NCI-H2107 treated with DMSO at 0.1 percent for 48 hours (cell line): ENCODE measurements around the gene FEM1B.

ENCODE experiments used
- DNase-seq: peaks from one replicate; lab custom pipeline; 2025; ENCODE audit not compliant: unreplicated experiment; lab: John Stamatoyannopoulos, UW

Gene FEM1B

GRCh38 chr15:68305420-68305871 is 27.9 kb downstream of the FEM1B start:
- no peak for DNase-seq

- no peak for DNase-seq
Measured at GRCh38 chr15:68307131-68307928, 29.8 kb downstream of the FEM1B start.

- no peak for DNase-seq
Measured at GRCh38 chr15:68309024-68309423, 31.5 kb downstream of the FEM1B start.

- no peak for DNase-seq
Measured at GRCh38 chr15:68310178-68310803, 32.7 kb downstream of the FEM1B start.

GRCh38 chr15:68310804-68311463 is 33.4 kb downstream of the FEM1B start:
- no peak for DNase-seq

- DNase-seq = no peak
Measured at GRCh38 chr15:68311464-68311835, 33.9 kb downstream of the FEM1B start.

GRCh38 chr15:68311859-68312557 is 34.5 kb downstream of the FEM1B start:
- DNase-seq = no peak

GRCh38 chr15:68312701-68313204 is 35.2 kb downstream of the FEM1B start:
- no peak for DNase-seq

- no peak for DNase-seq
Measured at GRCh38 chr15:68313501-68314410, 36.2 kb downstream of the FEM1B start.

- no peak for DNase-seq
Measured at GRCh38 chr15:68314563-68314962, 37.0 kb downstream of the FEM1B start.

- DNase-seq = no peak
Measured at GRCh38 chr15:68315035-68315434, 37.5 kb downstream of the FEM1B start.

- DNase-seq = no peak
Measured at GRCh38 chr15:68315495-68316031, 38.0 kb downstream of the FEM1B start.

GRCh38 chr15:68316061-68316804 is 38.7 kb downstream of the FEM1B start:
- no peak for DNase-seq

- no peak for DNase-seq
Measured at GRCh38 chr15:68317281-68318007, 39.9 kb downstream of the FEM1B start.

GRCh38 chr15:68318008-68318835 is 40.7 kb downstream of the FEM1B start:
- DNase-seq = no peak

GRCh38 chr15:68318931-68319909 is 41.7 kb downstream of the FEM1B start:
- no peak for DNase-seq

- DNase-seq = no peak
Measured at GRCh38 chr15:68319997-68320396, 42.5 kb downstream of the FEM1B start.
